ENCODE data around the gene MOCS2. TPM values are rescaled to one million over a fixed set of nuclear protein-coding genes. Genes with fewer than 3 reads are reported as not detected.

The MOCS2 gene
- total RNA-seq, 4 donors from 2014 or later, result 68.1 to 122 (median 85.2) TPM

DNA sequence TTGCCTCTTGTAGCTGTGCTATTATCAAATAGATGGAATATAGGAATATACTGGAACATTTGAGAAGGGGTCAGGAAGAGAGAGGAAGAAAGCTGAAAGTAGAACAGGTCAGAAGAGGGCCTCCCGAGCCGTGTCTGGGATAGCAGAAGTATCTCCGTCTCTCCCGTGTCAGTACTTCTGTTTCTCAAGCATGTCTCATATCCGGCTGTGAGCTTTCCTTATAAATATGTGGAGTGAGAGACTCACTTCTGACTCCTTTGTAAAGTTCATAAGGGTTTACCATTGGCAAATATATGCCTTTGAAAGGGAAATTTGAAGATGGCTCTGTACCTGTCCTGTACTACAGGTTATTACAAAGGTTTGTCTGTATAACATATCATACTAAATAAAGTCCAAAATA is 50.3 kb downstream of the MOCS2 start:
- Histone ChIP-seq H3K27ac (replicated peaks in 1 of 4) (no peak overlapping the region), H3K9me3 (no peaks in the 10 kb centered on the region), H3K36me3 (peaks cover 0 to 48% (median 12%) of the 10 kb centered on the region in 4 donors), H3K4me1 (no peaks in the 10 kb centered on the region), H3K4me3 (no peak overlapping the region), H3K27me3 (no peaks in the 10 kb centered on the region)
- intact Hi-C loops (cut with DNase I), result no loop called here
- 92% methylated on average over 5 of the region's 5 CpGs for WGBS
- TF ChIP-seq, protein P1, sequence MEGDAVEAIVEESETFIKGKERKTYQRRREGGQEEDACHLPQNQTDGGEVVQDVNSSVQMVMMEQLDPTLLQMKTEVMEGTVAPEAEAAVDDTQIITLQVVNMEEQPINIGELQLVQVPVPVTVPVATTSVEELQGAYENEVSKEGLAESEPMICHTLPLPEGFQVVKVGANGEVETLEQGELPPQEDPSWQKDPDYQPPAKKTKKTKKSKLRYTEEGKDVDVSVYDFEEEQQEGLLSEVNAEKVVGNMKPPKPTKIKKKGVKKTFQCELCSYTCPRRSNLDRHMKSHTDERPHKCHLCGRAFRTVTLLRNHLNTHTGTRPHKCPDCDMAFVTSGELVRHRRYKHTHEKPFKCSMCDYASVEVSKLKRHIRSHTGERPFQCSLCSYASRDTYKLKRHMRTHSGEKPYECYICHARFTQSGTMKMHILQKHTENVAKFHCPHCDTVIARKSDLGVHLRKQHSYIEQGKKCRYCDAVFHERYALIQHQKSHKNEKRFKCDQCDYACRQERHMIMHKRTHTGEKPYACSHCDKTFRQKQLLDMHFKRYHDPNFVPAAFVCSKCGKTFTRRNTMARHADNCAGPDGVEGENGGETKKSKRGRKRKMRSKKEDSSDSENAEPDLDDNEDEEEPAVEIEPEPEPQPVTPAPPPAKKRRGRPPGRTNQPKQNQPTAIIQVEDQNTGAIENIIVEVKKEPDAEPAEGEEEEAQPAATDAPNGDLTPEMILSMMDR (IDR thresholded peaks at IDR 0.05), result no peak
- TF ChIP-seq POLR2A (IDR thresholded peaks at IDR 0.05; ENCODE audit: low read depth) (no peak), EP300 (IDR thresholded peaks at IDR 0.05) (no peak), POLR2AphosphoS5 (IDR thresholded peaks at IDR 0.05) (no peak)
- no peak for DNase-seq (ENCODE audit: extremely low spot score)

DNA sequence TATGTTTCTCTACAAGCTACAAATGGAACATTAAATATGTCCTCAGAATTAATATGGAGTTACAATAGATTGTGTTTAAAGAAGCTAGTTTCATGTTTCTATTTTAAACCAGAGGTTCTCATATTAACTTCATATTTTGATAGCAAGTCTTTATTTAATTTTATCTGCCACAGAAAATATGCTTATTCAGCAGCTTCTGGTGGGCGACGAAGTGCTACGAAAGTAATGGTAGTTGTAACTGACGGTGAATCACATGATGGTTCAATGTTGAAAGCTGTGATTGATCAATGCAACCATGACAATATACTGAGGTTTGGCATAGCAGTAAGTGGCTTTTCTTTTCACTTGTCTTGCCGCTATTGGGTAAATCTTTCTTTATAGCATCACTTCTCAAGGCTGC is 54.2 kb downstream of the MOCS2 start:
- Histone ChIP-seq H3K4me3 (no peak overlapping the region), H3K27me3 (no peaks in the 10 kb centered on the region), H3K9me3 (no peaks in the 10 kb centered on the region), H3K27ac (replicated peaks in 1 of 4) (no peak overlapping the region), H3K4me1 (no peaks in the 10 kb centered on the region), H3K36me3 (peaks cover 0 to 39% (median 9%) of the 10 kb centered on the region in 4 donors)
- TF ChIP-seq EP300 (IDR thresholded peaks at IDR 0.05), result no peak
- no peak for TF ChIP-seq POLR2AphosphoS5 (IDR thresholded peaks at IDR 0.05)
- TF ChIP-seq POLR2A (IDR thresholded peaks at IDR 0.05; ENCODE audit: low read depth), result no peak
- TF ChIP-seq, protein P1 (IDR thresholded peaks at IDR 0.05), result no peak
- 81% methylated on average over 5 of the region's 5 CpGs for WGBS
- no peak for DNase-seq (ENCODE audit: extremely low spot score)
- intact Hi-C loops (cut with DNase I), result no loop called here

DNA sequence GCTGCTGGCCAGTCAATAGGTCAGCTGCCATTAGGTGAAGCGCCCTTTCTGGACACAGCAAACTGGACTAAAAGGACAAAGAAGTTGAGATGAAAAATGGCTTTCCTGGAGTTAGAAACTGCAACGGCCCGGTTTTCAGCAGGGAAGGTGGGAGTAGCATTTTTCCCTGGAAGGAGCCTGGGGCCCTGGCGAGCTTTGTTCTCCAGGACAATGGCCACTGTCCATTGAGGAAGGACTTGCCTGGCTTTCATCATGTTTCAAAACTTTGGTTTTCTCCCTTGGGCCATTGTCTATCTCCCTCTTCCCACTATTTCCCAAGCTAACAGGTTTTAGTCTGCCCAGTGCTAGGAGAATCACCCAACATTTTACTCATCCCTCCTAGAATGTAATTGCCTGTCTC is 56.2 kb downstream of the MOCS2 start:
- intact Hi-C loops (cut with DNase I), result no loop called here
- no peaks in the 10 kb centered on the region for H3K27me3 ChIP-seq
- TF ChIP-seq, protein P1 (IDR thresholded peaks at IDR 0.05), result no peak
- TF ChIP-seq POLR2AphosphoS5 (IDR thresholded peaks at IDR 0.05) (no peak), POLR2A (IDR thresholded peaks at IDR 0.05; ENCODE audit: low read depth) (no peak), EP300 (IDR thresholded peaks at IDR 0.05) (no peak)
- H3K9me3 ChIP-seq, result no peaks in the 10 kb centered on the region
- no peaks in the 10 kb centered on the region for H3K4me1 ChIP-seq
- 90% methylated on average over 4 of the region's 4 CpGs for WGBS
- DNase-seq (ENCODE audit: extremely low spot score), result no peak
- H3K4me3 ChIP-seq, result no peak overlapping the region
- H3K36me3 ChIP-seq, result peaks cover 0 to 19% (median 3%) of the 10 kb centered on the region in 4 donors
- no peak overlapping the region for H3K27ac ChIP-seq (replicated peaks in 1 of 4)

DNA sequence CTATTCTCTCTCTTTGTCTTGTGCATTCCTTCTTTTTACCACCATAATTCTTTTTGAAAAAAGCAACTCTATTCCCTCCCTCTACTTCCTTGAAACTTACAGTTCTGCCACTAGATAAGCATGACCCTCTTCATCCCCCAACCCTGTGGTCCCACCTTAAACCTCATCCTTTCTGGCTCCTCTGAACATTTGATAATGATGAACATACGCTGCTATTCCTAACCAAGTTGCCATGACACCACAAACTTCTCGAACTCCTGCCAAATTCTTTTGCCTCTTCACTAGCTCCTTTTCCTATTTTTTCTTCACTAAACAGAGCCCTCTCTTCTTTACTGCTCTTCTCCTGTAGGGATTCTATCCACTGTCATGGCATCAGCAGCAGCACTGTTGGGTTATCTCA is 57.1 kb downstream of the MOCS2 start:
- H3K27me3 ChIP-seq, result no peaks in the 10 kb centered on the region
- TF ChIP-seq, protein P1 (IDR thresholded peaks at IDR 0.05), result no peak
- TF ChIP-seq POLR2A (IDR thresholded peaks at IDR 0.05; ENCODE audit: low read depth), result no peak
- TF ChIP-seq POLR2AphosphoS5 (IDR thresholded peaks at IDR 0.05), result no peak
- TF ChIP-seq EP300 (IDR thresholded peaks at IDR 0.05), result no peak
- WGBS, result 78% methylated on average over 2 of the region's 2 CpGs
- H3K4me1 ChIP-seq, result no peaks in the 10 kb centered on the region
- H3K9me3 ChIP-seq, result no peaks in the 10 kb centered on the region
- no peak overlapping the region for H3K27ac ChIP-seq (replicated peaks in 1 of 4)
- DNase-seq (ENCODE audit: extremely low spot score), result no peak
- H3K36me3 ChIP-seq, result peaks cover 0 to 17% (median 0%) of the 10 kb centered on the region in 4 donors
- no peak overlapping the region for H3K4me3 ChIP-seq
- intact Hi-C loops (cut with DNase I), result no loop called here

DNA sequence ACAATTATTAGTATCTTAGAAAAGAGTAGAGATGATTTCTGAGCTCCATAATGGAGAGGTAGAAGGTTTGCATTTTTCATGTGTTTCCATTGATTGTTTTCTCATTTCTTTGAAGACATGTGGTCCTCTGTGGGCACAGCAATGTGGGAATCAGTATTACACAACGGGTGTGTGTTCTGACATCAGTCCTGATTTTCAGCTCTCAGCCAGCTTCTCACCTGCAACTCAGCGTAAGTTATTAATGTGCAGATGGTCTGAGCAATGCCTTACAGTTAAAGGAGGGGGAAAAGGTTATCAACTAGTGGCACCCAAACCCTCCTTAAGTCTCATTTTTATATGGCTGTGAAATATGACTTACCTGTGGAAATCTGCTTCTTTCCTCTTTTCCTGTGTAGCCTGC is 61.3 kb downstream of the MOCS2 start:
- Histone ChIP-seq H3K9me3 (no peaks in the 10 kb centered on the region), H3K4me1 (no peaks in the 10 kb centered on the region), H3K27me3 (no peaks in the 10 kb centered on the region), H3K4me3 (no peak overlapping the region), H3K36me3 (peaks cover 0 to 14% (median 0%) of the 10 kb centered on the region in 4 donors), H3K27ac (replicated peaks in 1 of 4) (no peak overlapping the region)
- no peak for DNase-seq (ENCODE audit: extremely low spot score)
- no peak for TF ChIP-seq EP300 (IDR thresholded peaks at IDR 0.05)
- TF ChIP-seq, protein P1 (IDR thresholded peaks at IDR 0.05), result no peak
- TF ChIP-seq POLR2AphosphoS5 (IDR thresholded peaks at IDR 0.05), result no peak
- TF ChIP-seq POLR2A (IDR thresholded peaks at IDR 0.05; ENCODE audit: low read depth), result no peak
- 98% methylated on average over 2 of the region's 2 CpGs for WGBS
- intact Hi-C loops (cut with DNase I), result no loop called here
